ENCODE measurements around the gene LMO3.

The LMO3 gene

GRCh38 chr12:16583969-16584745, 21.8 kb downstream of the LMO3 start:
- no peak for DNase-seq (ENCODE audit: low read depth)
- no peak overlapping the region for H3K4me3 ChIP-seq (ENCODE audit: control insufficient read depth, low read depth, low read length)
- no peak for TF ChIP-seq CTCF (IDR thresholded peaks at IDR 0.05; ENCODE audit: control insufficient read depth, insufficient read depth, low read depth, low read length, missing control alignments)

- DNase-seq (ENCODE audit: low read depth) = no peak
- TF ChIP-seq CTCF (IDR thresholded peaks at IDR 0.05; ENCODE audit: control insufficient read depth, insufficient read depth, low read depth, low read length, missing control alignments) = no peak
Measured at GRCh38 chr12:16581416-16581815, 24.5 kb downstream of the LMO3 start.

GRCh38 chr12:16579041-16579440, 26.9 kb downstream of the LMO3 start:
- no peak for TF ChIP-seq CTCF (IDR thresholded peaks at IDR 0.05; ENCODE audit: control insufficient read depth, insufficient read depth, low read depth, low read length, missing control alignments)

More at GRCh38 chr12:16581416-16581815, 24.5 kb downstream of the LMO3 start:
- no peak overlapping the region for H3K4me3 ChIP-seq (ENCODE audit: control insufficient read depth, low read depth, low read length)

GRCh38 chr12:16573398-16574077, 32.4 kb downstream of the LMO3 start:
- no peak overlapping the region for H3K4me3 ChIP-seq (ENCODE audit: control insufficient read depth, low read depth, low read length)
- no peak for DNase-seq (ENCODE audit: low read depth)
- TF ChIP-seq CTCF (IDR thresholded peaks at IDR 0.05; ENCODE audit: control insufficient read depth, insufficient read depth, low read depth, low read length, missing control alignments) = no peak

More at GRCh38 chr12:16579041-16579440, 26.9 kb downstream of the LMO3 start:
- DNase-seq (ENCODE audit: low read depth) = no peak
- H3K4me3 ChIP-seq (ENCODE audit: control insufficient read depth, low read depth, low read length) = no peak overlapping the region

- no peak for DNase-seq (ENCODE audit: low read depth)
Measured at GRCh38 chr12:16568873-16569272, 37.1 kb downstream of the LMO3 start.

GRCh38 chr12:16564675-16565074, 41.3 kb downstream of the LMO3 start:
- TF ChIP-seq CTCF (IDR thresholded peaks at IDR 0.05; ENCODE audit: control insufficient read depth, insufficient read depth, low read depth, low read length, missing control alignments) = no peak
- H3K4me3 ChIP-seq (ENCODE audit: control insufficient read depth, low read depth, low read length) = no peak overlapping the region
- DNase-seq (ENCODE audit: low read depth) = no peak

More at GRCh38 chr12:16568873-16569272, 37.1 kb downstream of the LMO3 start:
- TF ChIP-seq CTCF (IDR thresholded peaks at IDR 0.05; ENCODE audit: control insufficient read depth, insufficient read depth, low read depth, low read length, missing control alignments) = no peak
- no peak overlapping the region for H3K4me3 ChIP-seq (ENCODE audit: control insufficient read depth, low read depth, low read length)

Measured in AG09309 (cell line).